GM23248 (cell line): ENCODE data around the gene ABR. TPM values are rescaled to one million over a fixed set of nuclear protein-coding genes. Genes with fewer than 3 reads are reported as not detected.
A peak's percentile ranks its signal among the peaks of the same experiment; 100 is the strongest.

ENCODE experiments used
- DNase-seq: peaks from one replicate; pipeline ENCODE4 v3.0.0-alpha.2; 2015
- H2AFZ ChIP-seq: fragments of 200-600 bp; sonication (generic); 2 replicates; pipeline ENCODE4 v1.6.1; 2016; ENCODE audit warnings: antibody characterized with exemption
- H3F3A ChIP-seq: fragments of 200-600 bp; sonication (generic); 2 replicates; pipeline ENCODE4 v1.6.1; 2016; ENCODE audit warnings: mild to moderate bottlenecking, antibody characterized with exemption, mixed run types; ENCODE audit not compliant: insufficient read depth
- H3K27ac ChIP-seq: fragments of 200-600 bp; sonication (generic); 2 replicates; pipeline ENCODE4 v1.5.1; 2016; ENCODE audit warnings: mild to moderate bottlenecking
- H3K27me3 ChIP-seq: fragments of 200-600 bp; sonication (generic); replicated peaks from 2 replicates; pipeline ENCODE4 v1.6.1; 2016; ENCODE audit warnings: mild to moderate bottlenecking; ENCODE audit not compliant: insufficient read depth
- H3K36me3 ChIP-seq: fragments of 200-600 bp; sonication (generic); 2 replicates; pipeline ENCODE4 v1.6.1; 2016; ENCODE audit warnings: low read depth, mild to moderate bottlenecking
- H3K4me1 ChIP-seq: fragments of 200-600 bp; sonication (generic); 2 replicates; pipeline ENCODE4 v1.6.1; 2016; ENCODE audit warnings: mild to moderate bottlenecking; ENCODE audit not compliant: insufficient read depth
- H3K4me2 ChIP-seq: fragments of 200-600 bp; sonication (generic); one replicate; pipeline ENCODE4 v1.6.1; 2016; ENCODE audit warnings: mild to moderate bottlenecking; ENCODE audit not compliant: unreplicated experiment
- H3K4me3 ChIP-seq: fragments of 200-600 bp; sonication (generic); 2 replicates; pipeline ENCODE4 v1.5.1; 2016; ENCODE audit warnings: mild to moderate bottlenecking
- H3K79me2 ChIP-seq: fragments of 200-600 bp; sonication (generic); 2 replicates; pipeline ENCODE4 v1.6.1; 2016; ENCODE audit warnings: mild to moderate bottlenecking; ENCODE audit not compliant: insufficient read depth
- H3K9ac ChIP-seq: fragments of 200-600 bp; sonication (generic); 2 replicates; pipeline ENCODE4 v1.6.1; 2016; ENCODE audit warnings: mild to moderate bottlenecking
- H3K9me2 ChIP-seq: fragments of 200-600 bp; sonication (generic); 2 replicates; pipeline ENCODE4 v1.6.1; 2016; ENCODE audit warnings: mixed run types, mild to moderate bottlenecking, moderate library complexity; ENCODE audit not compliant: insufficient read depth
- H3K9me3 ChIP-seq: fragments of 200-600 bp; sonication (generic); one replicate; pipeline ENCODE4 v1.6.1; 2017; ENCODE audit warnings: low read depth
- H4K20me1 ChIP-seq: fragments of 200-600 bp; sonication (generic); 2 replicates; pipeline ENCODE4 v1.6.0; 2016; ENCODE audit not compliant: insufficient read depth
- EZH2 ChIP-seq: fragments of 200-600 bp; sonication (generic); IDR thresholded peaks from 2 replicates; pipeline ENCODE4 v1.6.1; 2018; ENCODE audit warnings: antibody characterized with exemption, mild to moderate bottlenecking; ENCODE audit not compliant: insufficient read depth, poor library complexity, severe bottlenecking
- EZH2phosphoT487 ChIP-seq: fragments of 200-600 bp; sonication (generic); IDR thresholded peaks from 2 replicates; pipeline ENCODE4 v1.6.1; 2018; ENCODE audit warnings: antibody characterized with exemption, moderate library complexity, mild to moderate bottlenecking, low read depth; ENCODE audit not compliant: insufficient read depth
- WGBS, 2 experiments: methylation state at CpG; one replicate each; pipeline ENCODE4 v1.1.6; 2015 to 2017; ENCODE audit warnings: low lambda C conversion rate in 2 of 2, low coverage in 1 of 2; ENCODE audit errors: missing lambda C conversion rate in 2 of 2; 5-methylcytosine and 5-hydroxymethylcytosine counted together
- in situ Hi-C: fragments of 300-500 bp; cut with MboI; formaldehyde crosslinking; loops from 2 replicates; pipeline ENCODE4 v1.15.0; 2020
- polyA plus RNA-seq: library from polyadenylated mRNA; unstranded; fragments of >200 nt; fragmentation: Nextera tagmentation; extraction: Ambion mirVana; gene quantifications from 2 replicates; pipeline ENCODE4 v1.2.1, GENCODE V29; 2016
- total RNA-seq: library from RNA; depleted of rRNA; stranded (reverse); fragments of >200 nt; shearing (Covaris generic); gene quantifications from 2 replicates; pipeline ENCODE4 v1.2.3, GENCODE V29; 2014

The ABR gene
- total and polyA plus RNA-seq, 2 experiments from 2014 or later = 24.4 to 38.2 TPM

DNA sequence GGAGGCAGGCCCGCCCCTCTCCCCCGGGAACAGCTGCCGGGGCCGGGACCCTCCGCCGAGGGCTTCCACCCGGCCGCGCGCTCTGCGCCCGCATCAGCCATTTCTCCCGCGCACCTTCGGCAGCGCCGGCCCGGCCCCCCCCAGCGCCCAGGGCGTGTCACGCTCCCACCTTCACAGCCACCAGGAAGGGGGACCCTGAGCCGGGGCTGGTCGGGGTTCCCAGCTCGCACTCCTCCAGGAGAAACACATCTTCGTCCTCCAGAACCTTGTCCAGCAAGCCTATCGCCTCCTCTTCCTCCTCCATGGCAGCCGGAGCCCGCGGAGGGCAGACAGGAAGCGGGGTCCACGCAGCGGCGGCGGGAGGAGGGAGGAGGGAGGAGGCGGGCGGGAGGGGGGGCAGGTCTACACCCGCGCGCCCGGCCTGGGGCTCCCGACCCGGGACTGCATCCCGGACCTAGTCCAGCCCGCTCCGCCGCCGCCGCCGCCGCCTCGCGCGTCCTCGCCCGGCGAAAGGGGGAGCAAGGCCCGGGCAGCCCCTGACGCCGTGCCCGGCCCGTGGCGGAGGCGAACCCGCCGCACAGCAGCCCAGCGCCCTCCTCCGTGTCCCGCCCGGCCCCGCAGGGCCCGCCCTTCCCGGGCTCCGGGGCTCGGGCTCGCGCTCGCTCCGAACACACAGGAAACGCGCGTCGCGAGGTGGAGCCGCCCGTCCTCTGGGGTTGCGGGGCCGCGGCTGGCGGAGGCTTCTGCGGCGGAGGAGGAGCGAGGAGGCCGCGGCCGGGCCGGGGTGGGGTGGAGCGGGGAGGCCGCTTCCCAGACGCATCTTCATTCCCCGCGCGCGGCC, 70.8 kb downstream of the ABR start:
- Histone ChIP-seq H3K4me3 (peak overlapping the region; percentile 80), H3K36me3 (no peaks in the 10 kb centered on the region), H2AFZ (peak overlapping the region; percentile 79), H3K27ac (peak overlapping the region; percentile 60), H3K4me1 (peaks cover 29% of the 10 kb centered on the region), H3K9me2 (no peaks in the 10 kb centered on the region), H4K20me1 (no peaks in the 10 kb centered on the region), H3K9me3 (no peaks in the 10 kb centered on the region), H3F3A (peaks cover 8% of the 10 kb centered on the region), H3K9ac (peak overlapping the region; percentile 79), H3K79me2 (peaks cover 41% of the 10 kb centered on the region), H3K4me2 (peak overlapping the region; percentile 83), H3K27me3 (no peaks in the 10 kb centered on the region)
- TF ChIP-seq EZH2phosphoT487 (no peak), EZH2 (no peak)
- DNase-seq = peak; percentile 83
- WGBS, 2 experiments = 1 to 2% methylated on average over 32 to 79 of the region's 103 CpGs
- in situ Hi-C loops = no loop called here

DNA sequence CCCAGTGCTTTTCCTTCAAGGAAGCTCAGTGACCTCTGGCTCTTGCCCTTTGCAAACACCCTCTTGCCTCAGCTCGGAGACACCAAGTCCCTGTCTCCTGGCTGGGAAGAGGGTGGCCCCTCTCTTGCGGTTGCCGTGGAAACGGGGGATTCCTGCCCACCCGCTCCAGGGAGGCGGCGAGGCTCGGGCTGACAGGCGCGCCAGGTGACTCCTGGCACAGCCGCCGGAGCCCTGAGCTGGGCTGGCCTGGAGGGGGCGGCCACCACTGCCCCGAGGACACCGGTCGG, 71.4 kb downstream of the ABR start:
- no peak overlapping the region for H3K27ac ChIP-seq
- H3K36me3 ChIP-seq = no peaks in the 10 kb centered on the region
- H3K9ac ChIP-seq = peak overlapping the region; percentile 79
- in situ Hi-C loops = no loop called here
- 16% methylated on average over 12 to 13 of the region's 16 CpGs for WGBS, 2 experiments
- peaks cover 8% of the 10 kb centered on the region for H3F3A ChIP-seq
- no peak for TF ChIP-seq EZH2phosphoT487
- TF ChIP-seq EZH2 = no peak
- H3K4me1 ChIP-seq = peaks cover 29% of the 10 kb centered on the region
- DNase-seq = no peak
- H3K79me2 ChIP-seq = peaks cover 47% of the 10 kb centered on the region
- H3K27me3 ChIP-seq = no peaks in the 10 kb centered on the region
- no peaks in the 10 kb centered on the region for H4K20me1 ChIP-seq
- H3K9me2 ChIP-seq = no peaks in the 10 kb centered on the region
- H3K9me3 ChIP-seq = no peaks in the 10 kb centered on the region
- H2AFZ ChIP-seq = peak overlapping the region; percentile 79
- peak overlapping the region; percentile 83 for H3K4me2 ChIP-seq
- H3K4me3 ChIP-seq = peak overlapping the region; percentile 80

DNA sequence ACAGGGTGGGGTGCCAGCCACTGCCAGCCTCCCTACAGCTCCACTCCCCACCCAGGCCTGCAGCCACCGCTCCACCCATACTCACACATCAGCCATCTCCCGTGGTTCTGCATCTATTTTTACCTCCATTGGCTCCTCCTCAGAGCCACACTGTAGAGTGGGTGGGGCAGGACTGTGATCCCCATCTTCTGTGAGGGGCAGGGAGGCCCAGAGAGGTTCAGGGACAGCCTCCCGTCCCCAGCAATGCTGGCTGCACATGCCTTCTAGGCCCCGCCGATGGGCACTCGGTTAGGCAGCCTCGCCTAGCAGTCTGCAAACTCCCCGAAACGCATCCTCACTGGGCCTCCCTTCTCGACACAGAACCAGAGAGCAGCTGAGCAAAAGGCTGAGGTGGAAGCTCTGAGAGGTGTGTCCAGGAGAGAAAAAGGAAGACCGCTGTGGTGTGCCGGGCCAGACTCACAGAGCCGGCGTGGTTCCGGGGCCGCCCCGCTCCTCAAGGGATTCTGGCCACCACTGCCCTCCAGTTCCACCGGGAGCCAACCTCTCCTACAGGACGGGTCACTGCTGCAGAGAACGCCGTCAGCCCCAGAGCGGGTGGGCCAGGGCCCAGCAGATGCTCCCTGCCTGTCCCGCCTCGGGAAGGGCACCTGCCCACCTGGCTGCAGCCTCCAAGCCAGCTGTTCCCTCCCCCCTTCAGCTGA, 71.9 kb downstream of the ABR start:
- Histone ChIP-seq H3K9ac (peak overlapping the region; percentile 79), H3K9me2 (no peaks in the 10 kb centered on the region), H3K79me2 (peaks cover 52% of the 10 kb centered on the region), H3K27ac (no peak overlapping the region), H3K27me3 (no peaks in the 10 kb centered on the region), H3K4me3 (peak overlapping the region; percentile 80), H4K20me1 (no peaks in the 10 kb centered on the region), H3K4me2 (peak overlapping the region; percentile 83), H3K9me3 (no peaks in the 10 kb centered on the region), H3F3A (peaks cover 8% of the 10 kb centered on the region), H2AFZ (no peak overlapping the region), H3K4me1 (peaks cover 29% of the 10 kb centered on the region), H3K36me3 (no peaks in the 10 kb centered on the region)
- DNase-seq = peak; percentile 34
- in situ Hi-C loops = no loop called here
- TF ChIP-seq EZH2phosphoT487 (no peak), EZH2 (no peak)
- WGBS, 2 experiments = 61 to 65% methylated on average over 24 of the region's 24 CpGs

DNA sequence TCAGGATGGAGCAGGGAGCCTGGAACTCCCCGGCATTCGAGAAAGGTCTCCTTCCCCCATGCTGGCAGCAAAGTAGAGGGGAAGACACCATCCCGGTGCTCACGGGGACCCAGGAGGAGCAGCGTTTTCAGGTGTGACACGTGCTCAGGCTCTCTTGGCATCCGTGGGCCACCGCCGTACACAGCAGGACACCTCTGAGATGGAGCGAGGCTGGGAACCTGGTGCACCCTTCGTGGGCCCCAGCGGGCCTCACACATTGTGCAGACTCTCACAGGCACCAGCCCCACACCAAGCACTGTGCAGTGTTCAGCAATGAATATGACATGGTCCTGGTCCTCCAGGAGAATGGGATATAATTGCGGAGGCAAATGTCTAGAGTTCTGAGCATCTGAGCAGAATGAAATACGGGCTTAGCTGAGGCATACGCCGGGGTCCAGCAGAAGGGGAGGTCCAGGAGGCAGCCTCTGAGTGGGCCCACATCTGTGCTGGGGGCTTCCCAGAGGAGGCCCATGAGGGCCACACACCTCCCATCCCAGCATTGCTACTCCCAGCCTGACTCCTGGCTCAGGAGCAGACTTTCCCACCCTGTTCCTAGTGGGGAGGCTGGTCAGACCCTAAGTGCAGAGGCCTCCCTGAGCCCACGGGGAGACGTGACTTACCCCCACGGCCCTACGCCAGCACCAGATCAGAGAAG, 72.6 kb downstream of the ABR start:
- Histone ChIP-seq H3K4me2 (no peak overlapping the region), H3K79me2 (peaks cover 55% of the 10 kb centered on the region), H3K36me3 (no peaks in the 10 kb centered on the region), H4K20me1 (no peaks in the 10 kb centered on the region), H3K27me3 (no peaks in the 10 kb centered on the region), H3F3A (peaks cover 8% of the 10 kb centered on the region), H3K4me3 (0 out of 2 replicates have a peak overlapping the region, but pooled peaks have one; percentile 80), H3K9ac (no peak overlapping the region), H3K9me2 (no peaks in the 10 kb centered on the region), H3K27ac (no peak overlapping the region), H3K9me3 (no peaks in the 10 kb centered on the region), H2AFZ (no peak overlapping the region), H3K4me1 (peaks cover 29% of the 10 kb centered on the region)
- no peak for TF ChIP-seq EZH2
- no peak for TF ChIP-seq EZH2phosphoT487
- in situ Hi-C loops = no loop called here
- DNase-seq = no peak
- WGBS, 2 experiments = 88 to 89% methylated on average over 19 to 20 of the region's 20 CpGs
